Heart left ventricle (tissue), 13 donors: ENCODE data around the gene NSD2.

Source experiments
- CTCF ChIP-seq, 12 donors: fragments of 200-600 bp; sonication (generic) in 4 of 12; IDR thresholded peaks; one replicate each; pipeline versions ENCODE4 v1.5.0 to v1.8.0; 2018 to 2022; ENCODE audit warnings: antibody characterized with exemption in 12 of 12, mild to moderate bottlenecking in 5 of 12
- POLR2A ChIP-seq, 2 donors: fragments of 450-650 bp; IDR thresholded peaks; one replicate each; pipeline ENCODE4 v1.6.1; 2017; ENCODE audit warnings: antibody characterized with exemption in 2 of 2, mild to moderate bottlenecking in 2 of 2, moderate library complexity in 2 of 2
- donor health status: ischemic (EF 13 %, LVEDD 7.1; RV severe dilation, severe dysfunction).
- donor health status: DM: no; HTN: yes; CAD: no.
- donor health status: DM: no; HTN: no; CAD: no.
- donor health status: ischemic (EF 25% LVEDD 6.9; RV normal size, moderate dysfunction).
- donor health status: ischemic (EF 25% LVEDD 5.7; RV mildly dilated, moderate dysfunction).
- donor health status: ischemic (EF 35%, LVEDD 5.7; RV mildly dilated, moderate dysfunction).
- donor health status: nonischemic (EF 11% LVEDD 7.7; RV severe dilation, severe dysfunction).
- donor health status: DM: yes; HTN: yes; CAD: no.
- donor health status: PGD.
- donor health status: ischemic (EF 29% LVEDD 5.4; RV normal size, mild dysfunction).
- donor health status: nonischemic (EF 23%, LVEDD 6.1; RV moderate dilation, normal function).

- TF ChIP-seq CTCF (IDR thresholded peaks at IDR 0.05) = no peak
- TF ChIP-seq POLR2A (IDR thresholded peaks at IDR 0.05) = no peak
These were observed 100.4 kb downstream of the NSD2 start for GRCh38 chr4:1971456-1972200.
